Liver (tissue), 9 donors: ENCODE data around the gene WDHD1. TPM values are rescaled to one million over a fixed set of nuclear protein-coding genes. Genes with fewer than 3 reads are reported as not detected.
"Not testable (repeated sequence)": the region's sequence is repeated elsewhere in the genome, so short reads cannot be mapped to it uniquely, and the experiment has no call there.

Experiments
- DNase-seq: peaks from one replicate; pipeline ENCODE4 v3.0.0-alpha.2; 2017; ENCODE audit warnings: low spot score
- H3K27ac ChIP-seq, 2 donors: one replicate each; pipeline ENCODE4 v1.7.0; 2013; ENCODE audit warnings: inconsistent platforms in 2 of 2, low read length in 2 of 2, control low read depth in 1 of 2, low read depth in 1 of 2, mild to moderate bottlenecking in 1 of 2
- H3K27me3 ChIP-seq, 4 donors: one replicate each; pipeline versions ENCODE4 v1.6.1 to v1.7.0; 2013; ENCODE audit warnings: low read length in 3 of 4, inconsistent platforms in 1 of 4, mild to moderate bottlenecking in 1 of 4, moderate library complexity in 1 of 4; ENCODE audit not compliant: control insufficient read depth in 4 of 4, insufficient read depth in 4 of 4
- H3K36me3 ChIP-seq, 4 donors: one replicate each; pipeline versions ENCODE4 v1.6.1 to v1.7.0; 2013; ENCODE audit warnings: low read length in 3 of 4, mild to moderate bottlenecking in 3 of 4, low read depth in 1 of 4, moderate library complexity in 1 of 4; ENCODE audit not compliant: control insufficient read depth in 4 of 4, insufficient read depth in 3 of 4
- H3K4me1 ChIP-seq, 4 donors: one replicate each; pipeline versions ENCODE4 v1.6.1 to v1.7.0; 2013; ENCODE audit warnings: low read length in 3 of 4, mild to moderate bottlenecking in 3 of 4, moderate library complexity in 1 of 4; ENCODE audit not compliant: control insufficient read depth in 4 of 4, insufficient read depth in 4 of 4
- H3K4me3 ChIP-seq, 3 donors: one replicate each; pipeline versions ENCODE4 v1.6.1 to v1.7.0; 2013; ENCODE audit warnings: low read length in 3 of 3, control low read depth in 1 of 3, low read depth in 1 of 3, mild to moderate bottlenecking in 1 of 3
- H3K9ac ChIP-seq, 2 donors: one replicate each; pipeline ENCODE4 v1.7.0; 2013; ENCODE audit warnings: low read length in 2 of 2, mild to moderate bottlenecking in 2 of 2, moderate library complexity in 2 of 2, control low read depth in 1 of 2, low read depth in 1 of 2
- H3K9me3 ChIP-seq, 4 donors: one replicate each; pipeline versions ENCODE4 v1.6.1 to v1.7.0; 2013; ENCODE audit warnings: low read length in 3 of 4; ENCODE audit not compliant: control insufficient read depth in 4 of 4
- EGR1 ChIP-seq, 2 donors: IDR thresholded peaks; 2 replicates each; pipeline ENCODE4 v1.6.1; 2016 to 2018; ENCODE audit warnings: antibody characterized with exemption in 2 of 2, low read depth in 2 of 2
- FOXA1 ChIP-seq: IDR thresholded peaks from 2 replicates; pipeline ENCODE4 v1.6.1; 2016; ENCODE audit warnings: antibody characterized with exemption
- FOXA2 ChIP-seq: IDR thresholded peaks from 2 replicates; pipeline ENCODE4 v1.6.1; 2016; ENCODE audit warnings: antibody characterized with exemption
- GABPA ChIP-seq, 2 donors: IDR thresholded peaks in 1 of 2; conservative IDR thresholded peaks in 1 of 2; 2 replicates each; pipeline ENCODE4 v1.6.1; 2016; ENCODE audit warnings: antibody characterized with exemption in 2 of 2, mild to moderate bottlenecking in 1 of 2, moderate library complexity in 1 of 2
- HNF4A ChIP-seq, 2 donors: conservative IDR thresholded peaks; 2 replicates each; pipeline ENCODE4 v1.6.1; 2016; ENCODE audit warnings: antibody characterized with exemption in 2 of 2, mild to moderate bottlenecking in 2 of 2
- HNF4G ChIP-seq: IDR thresholded peaks from 2 replicates; pipeline ENCODE4 v1.6.1; 2016; ENCODE audit warnings: antibody characterized with exemption
- JUND ChIP-seq, 2 donors: IDR thresholded peaks; 2 replicates each; pipeline ENCODE4 v1.6.1; 2016; ENCODE audit warnings: antibody characterized with exemption in 2 of 2
- NR2F2 ChIP-seq: IDR thresholded peaks from 2 replicates; pipeline ENCODE4 v1.6.1; 2016; ENCODE audit warnings: antibody characterized with exemption
- RAD21 ChIP-seq, 2 donors: IDR thresholded peaks; 2 replicates each; pipeline ENCODE4 v1.6.1; 2016; ENCODE audit warnings: antibody characterized with exemption in 2 of 2, mild to moderate bottlenecking in 2 of 2
- RXRA ChIP-seq, 2 donors: IDR thresholded peaks; 2 replicates each; pipeline ENCODE4 v1.6.1; 2017 to 2018; ENCODE audit warnings: antibody characterized with exemption in 2 of 2, mild to moderate bottlenecking in 1 of 2
- SP1 ChIP-seq: IDR thresholded peaks from 2 replicates; pipeline ENCODE4 v1.6.1; 2018; ENCODE audit warnings: antibody characterized with exemption, mild to moderate bottlenecking
- TAF1 ChIP-seq: conservative IDR thresholded peaks from 2 replicates; pipeline ENCODE4 v1.6.1; 2016; ENCODE audit warnings: antibody characterized with exemption, mild to moderate bottlenecking
- YY1 ChIP-seq: IDR thresholded peaks from 2 replicates; pipeline ENCODE4 v1.6.1; 2016; ENCODE audit warnings: antibody characterized with exemption, mild to moderate bottlenecking
- WGBS: extraction: QIAGEN DNeasy Blood & Tissue Kit; methylation state at CpG from one replicate; pipeline ENCODE4 v1.1.7; 2013; 5-methylcytosine and 5-hydroxymethylcytosine counted together
- polyA plus RNA-seq, 2 donors: library from polyadenylated mRNA; stranded (reverse) in 1 of 2; unstranded in 1 of 2; fragments of 200-250 nt in 1 of 2; fragments of >200 nt in 1 of 2; fragmentation: Nextera tagmentation in 1 of 2; extraction: Ambion mirVana in 1 of 2; gene quantifications; one replicate each; pipeline versions ENCODE4 v1.2.1 to v1.2.3, GENCODE V29; 2013 to 2015
- total RNA-seq, 2 donors: library from RNA; depleted of rRNA; stranded (reverse); fragments of >200 nt; gene quantifications; one replicate each; pipeline ENCODE4 v1.2.3, GENCODE V29; 2014
- TF ChIP-seq, protein P1 (sequence below): IDR thresholded peaks from 2 replicates; pipeline ENCODE4 v1.6.1; 2016; ENCODE audit warnings: antibody characterized with exemption
- TF ChIP-seq, protein P2 (sequence below): IDR thresholded peaks from 2 replicates; pipeline ENCODE4 v1.6.1; 2016; ENCODE audit warnings: antibody characterized with exemption
- TF ChIP-seq, protein P3 (sequence below): fragments of 150-350 bp; IDR thresholded peaks from 2 replicates; pipeline ENCODE4 v1.5.1; 2017; ENCODE audit warnings: improper control_type of control experiment, low read depth, low read length; ENCODE audit not compliant: missing input control
- TF ChIP-seq, protein P4 (sequence below): IDR thresholded peaks from 2 replicates; pipeline ENCODE4 v1.6.1; 2016; ENCODE audit warnings: antibody characterized with exemption
- TF ChIP-seq, protein P5 (sequence below): IDR thresholded peaks from 2 replicates; pipeline ENCODE4 v1.6.1; 2016; ENCODE audit warnings: antibody characterized with exemption, mild to moderate bottlenecking
- donor health status: healthy.
- donor health status: healthy.
- donor health status: healthy.
- donor health status: healthy.
- donor health status: healthy.

Gene WDHD1
- total and polyA plus RNA-seq, 4 donors = 0.18 to 14.1 (median 0.42) TPM

- TF ChIP-seq, protein P1, sequence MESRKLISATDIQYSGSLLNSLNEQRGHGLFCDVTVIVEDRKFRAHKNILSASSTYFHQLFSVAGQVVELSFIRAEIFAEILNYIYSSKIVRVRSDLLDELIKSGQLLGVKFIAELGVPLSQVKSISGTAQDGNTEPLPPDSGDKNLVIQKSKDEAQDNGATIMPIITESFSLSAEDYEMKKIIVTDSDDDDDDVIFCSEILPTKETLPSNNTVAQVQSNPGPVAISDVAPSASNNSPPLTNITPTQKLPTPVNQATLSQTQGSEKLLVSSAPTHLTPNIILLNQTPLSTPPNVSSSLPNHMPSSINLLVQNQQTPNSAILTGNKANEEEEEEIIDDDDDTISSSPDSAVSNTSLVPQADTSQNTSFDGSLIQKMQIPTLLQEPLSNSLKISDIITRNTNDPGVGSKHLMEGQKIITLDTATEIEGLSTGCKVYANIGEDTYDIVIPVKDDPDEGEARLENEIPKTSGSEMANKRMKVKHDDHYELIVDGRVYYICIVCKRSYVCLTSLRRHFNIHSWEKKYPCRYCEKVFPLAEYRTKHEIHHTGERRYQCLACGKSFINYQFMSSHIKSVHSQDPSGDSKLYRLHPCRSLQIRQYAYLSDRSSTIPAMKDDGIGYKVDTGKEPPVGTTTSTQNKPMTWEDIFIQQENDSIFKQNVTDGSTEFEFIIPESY = no peak
- TF ChIP-seq FOXA1 = no peak
These were observed 482 bp downstream of the WDHD1 start (continued) for GRCh38 chr14:55026441-55026792.

GRCh38 chr14:55025948-55026347 is 951 bp downstream of the WDHD1 start:
- Histone ChIP-seq H3K27me3 (no peaks in the 10 kb centered on the region), H3K4me1 (peaks cover 0 to 19% (median 16%) of the 10 kb centered on the region in 4 donors), H3K36me3 (no peaks in the 10 kb centered on the region), H3K9ac (peak overlapping the region in 1 of 2 donors; percentile 40), H3K27ac (no peak overlapping the region), H3K9me3 (no peaks in the 10 kb centered on the region), H3K4me3 (peak overlapping the region in 1 of 3 donors; percentile 60)
- TF ChIP-seq NR2F2 = no peak
- TF ChIP-seq TAF1 = no peak
- TF ChIP-seq, protein P2, sequence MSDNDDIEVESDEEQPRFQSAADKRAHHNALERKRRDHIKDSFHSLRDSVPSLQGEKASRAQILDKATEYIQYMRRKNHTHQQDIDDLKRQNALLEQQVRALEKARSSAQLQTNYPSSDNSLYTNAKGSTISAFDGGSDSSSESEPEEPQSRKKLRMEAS = no peak
- no peak for TF ChIP-seq FOXA1
- TF ChIP-seq GABPA (IDR thresholded peaks at IDR 0.05 in 1 of 2, conservative IDR thresholded peaks at IDR 0.05 in 1 of 2) = no peak
- no peak for TF ChIP-seq RAD21 (IDR thresholded peaks at IDR 0.05)
- TF ChIP-seq HNF4A (conservative IDR thresholded peaks at IDR 0.05) = no peak
- no peak for TF ChIP-seq YY1
- no peak for TF ChIP-seq SP1
- TF ChIP-seq, protein P1 = no peak
- TF ChIP-seq, protein P3, sequence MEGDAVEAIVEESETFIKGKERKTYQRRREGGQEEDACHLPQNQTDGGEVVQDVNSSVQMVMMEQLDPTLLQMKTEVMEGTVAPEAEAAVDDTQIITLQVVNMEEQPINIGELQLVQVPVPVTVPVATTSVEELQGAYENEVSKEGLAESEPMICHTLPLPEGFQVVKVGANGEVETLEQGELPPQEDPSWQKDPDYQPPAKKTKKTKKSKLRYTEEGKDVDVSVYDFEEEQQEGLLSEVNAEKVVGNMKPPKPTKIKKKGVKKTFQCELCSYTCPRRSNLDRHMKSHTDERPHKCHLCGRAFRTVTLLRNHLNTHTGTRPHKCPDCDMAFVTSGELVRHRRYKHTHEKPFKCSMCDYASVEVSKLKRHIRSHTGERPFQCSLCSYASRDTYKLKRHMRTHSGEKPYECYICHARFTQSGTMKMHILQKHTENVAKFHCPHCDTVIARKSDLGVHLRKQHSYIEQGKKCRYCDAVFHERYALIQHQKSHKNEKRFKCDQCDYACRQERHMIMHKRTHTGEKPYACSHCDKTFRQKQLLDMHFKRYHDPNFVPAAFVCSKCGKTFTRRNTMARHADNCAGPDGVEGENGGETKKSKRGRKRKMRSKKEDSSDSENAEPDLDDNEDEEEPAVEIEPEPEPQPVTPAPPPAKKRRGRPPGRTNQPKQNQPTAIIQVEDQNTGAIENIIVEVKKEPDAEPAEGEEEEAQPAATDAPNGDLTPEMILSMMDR = no peak
- no peak for TF ChIP-seq RXRA (IDR thresholded peaks at IDR 0.05)
- TF ChIP-seq JUND (IDR thresholded peaks at IDR 0.05) = no peak
- no peak for TF ChIP-seq EGR1 (IDR thresholded peaks at IDR 0.05; ENCODE audit: low read depth in 2 of 2)
- TF ChIP-seq, protein P4, sequence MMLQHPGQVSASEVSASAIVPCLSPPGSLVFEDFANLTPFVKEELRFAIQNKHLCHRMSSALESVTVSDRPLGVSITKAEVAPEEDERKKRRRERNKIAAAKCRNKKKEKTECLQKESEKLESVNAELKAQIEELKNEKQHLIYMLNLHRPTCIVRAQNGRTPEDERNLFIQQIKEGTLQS = no peak
- no peak for TF ChIP-seq FOXA2
- TF ChIP-seq HNF4G = no peak
- TF ChIP-seq, protein P5, sequence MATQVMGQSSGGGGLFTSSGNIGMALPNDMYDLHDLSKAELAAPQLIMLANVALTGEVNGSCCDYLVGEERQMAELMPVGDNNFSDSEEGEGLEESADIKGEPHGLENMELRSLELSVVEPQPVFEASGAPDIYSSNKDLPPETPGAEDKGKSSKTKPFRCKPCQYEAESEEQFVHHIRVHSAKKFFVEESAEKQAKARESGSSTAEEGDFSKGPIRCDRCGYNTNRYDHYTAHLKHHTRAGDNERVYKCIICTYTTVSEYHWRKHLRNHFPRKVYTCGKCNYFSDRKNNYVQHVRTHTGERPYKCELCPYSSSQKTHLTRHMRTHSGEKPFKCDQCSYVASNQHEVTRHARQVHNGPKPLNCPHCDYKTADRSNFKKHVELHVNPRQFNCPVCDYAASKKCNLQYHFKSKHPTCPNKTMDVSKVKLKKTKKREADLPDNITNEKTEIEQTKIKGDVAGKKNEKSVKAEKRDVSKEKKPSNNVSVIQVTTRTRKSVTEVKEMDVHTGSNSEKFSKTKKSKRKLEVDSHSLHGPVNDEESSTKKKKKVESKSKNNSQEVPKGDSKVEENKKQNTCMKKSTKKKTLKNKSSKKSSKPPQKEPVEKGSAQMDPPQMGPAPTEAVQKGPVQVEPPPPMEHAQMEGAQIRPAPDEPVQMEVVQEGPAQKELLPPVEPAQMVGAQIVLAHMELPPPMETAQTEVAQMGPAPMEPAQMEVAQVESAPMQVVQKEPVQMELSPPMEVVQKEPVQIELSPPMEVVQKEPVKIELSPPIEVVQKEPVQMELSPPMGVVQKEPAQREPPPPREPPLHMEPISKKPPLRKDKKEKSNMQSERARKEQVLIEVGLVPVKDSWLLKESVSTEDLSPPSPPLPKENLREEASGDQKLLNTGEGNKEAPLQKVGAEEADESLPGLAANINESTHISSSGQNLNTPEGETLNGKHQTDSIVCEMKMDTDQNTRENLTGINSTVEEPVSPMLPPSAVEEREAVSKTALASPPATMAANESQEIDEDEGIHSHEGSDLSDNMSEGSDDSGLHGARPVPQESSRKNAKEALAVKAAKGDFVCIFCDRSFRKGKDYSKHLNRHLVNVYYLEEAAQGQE = no peak
- 38% methylated on average over 7 of the region's 7 CpGs for WGBS
- DNase-seq = no peak

DNA sequence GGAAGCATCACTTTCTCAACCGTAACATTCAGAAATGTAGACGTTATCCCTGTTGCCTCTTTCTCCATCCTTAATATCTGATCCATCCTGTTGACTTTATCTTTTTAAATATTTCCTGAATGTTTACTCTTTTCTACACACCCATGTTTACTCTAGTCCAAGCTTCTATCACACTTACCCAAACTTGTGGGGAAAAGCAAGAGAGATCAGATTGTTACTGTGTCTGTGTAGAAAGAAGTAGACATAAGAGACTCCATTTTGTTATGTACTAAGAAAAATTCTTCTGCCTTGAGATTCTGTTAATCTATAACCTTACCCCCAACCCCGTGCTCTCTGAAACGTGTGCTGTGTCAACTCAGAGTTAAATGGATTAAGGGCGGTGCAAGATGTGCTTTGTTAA is 2.5 kb downstream of the WDHD1 start:
- H3K9ac ChIP-seq, DNase-seq, H3K27ac ChIP-seq, H3K9me3 ChIP-seq, H3K4me3 ChIP-seq, H3K27me3 ChIP-seq, H3K36me3 ChIP-seq: not testable (repeated sequence)
- WGBS = 77% methylated on average over 2 of the region's 5 CpGs
- peaks cover 0 to 19% (median 16%) of the 10 kb centered on the region in 4 donors for H3K4me1 ChIP-seq
